Islet precursor cell (in vitro differentiated cells): ENCODE measurements around the gene CPN2.

Experiments used
- DNase-seq: peaks from one replicate; pipeline ENCODE4 v3.0.0-alpha.2; 2018

The CPN2 gene

GRCh38 chr3:194351952-194352536 lies 916 bp upstream of the CPN2 start:
- DNase-seq: no peak

GRCh38 chr3:194350726-194351071 lies 429 bp downstream of the CPN2 start:
- no peak for DNase-seq

- no peak for DNase-seq
Measured at GRCh38 chr3:194348354-194348753, 2.8 kb downstream of the CPN2 start.

- DNase-seq: no peak
Measured at GRCh38 chr3:194346621-194347020, 4.5 kb downstream of the CPN2 start.

- no peak for DNase-seq
Measured at GRCh38 chr3:194346035-194346434, 5.1 kb downstream of the CPN2 start.

GRCh38 chr3:194344012-194344411 lies 7.1 kb downstream of the CPN2 start:
- DNase-seq: peak; percentile 80

GRCh38 chr3:194343561-194343893 lies 7.6 kb downstream of the CPN2 start:
- DNase-seq: no peak

GRCh38 chr3:194342861-194343560 lies 8.1 kb downstream of the CPN2 start:
- no peak for DNase-seq

- no peak for DNase-seq
Measured at GRCh38 chr3:194340757-194341400, 10.2 kb downstream of the CPN2 start.

- DNase-seq: no peak
Measured at GRCh38 chr3:194339840-194340239, 11.3 kb downstream of the CPN2 start.

- DNase-seq: peak; percentile 71
Measured at GRCh38 chr3:194339356-194339755, 11.8 kb downstream of the CPN2 start.

GRCh38 chr3:194337965-194338753 lies 13.0 kb downstream of the CPN2 start:
- no peak for DNase-seq

GRCh38 chr3:194336601-194337355 lies 14.3 kb downstream of the CPN2 start:
- no peak for DNase-seq

- no peak for DNase-seq
Measured at GRCh38 chr3:194333981-194334320, 17.2 kb downstream of the CPN2 start.

GRCh38 chr3:194333212-194333980 lies 17.7 kb downstream of the CPN2 start:
- DNase-seq: peak; percentile 94

- no peak for DNase-seq
Measured at GRCh38 chr3:194332858-194333211, 18.3 kb downstream of the CPN2 start.

- no peak for DNase-seq
Measured at GRCh38 chr3:194330579-194330978, 20.5 kb downstream of the CPN2 start.

GRCh38 chr3:194330160-194330559 lies 21.0 kb downstream of the CPN2 start:
- no peak for DNase-seq

GRCh38 chr3:194329583-194329965 lies 21.6 kb downstream of the CPN2 start:
- no peak for DNase-seq

- no peak for DNase-seq
Measured at GRCh38 chr3:194328942-194329582, 22.1 kb downstream of the CPN2 start.

GRCh38 chr3:194328053-194328657 lies 23.0 kb downstream of the CPN2 start:
- no peak for DNase-seq
